ENCODE data around the gene GAGE10.
"Not testable (repeated sequence)": the region's sequence is repeated elsewhere in the genome, so short reads cannot be mapped to it uniquely, and the experiment has no call there.

GAGE10 gene

GRCh38 chrX:49276207-49276606, 27.2 kb upstream of the GAGE10 start:
- no peak for DNase-seq (ENCODE audit: low read depth in 2 of 2)

- no peak for DNase-seq (ENCODE audit: low read depth in 2 of 2)
Measured at GRCh38 chrX:49276671-49277534, 26.5 kb upstream of the GAGE10 start.

GRCh38 chrX:49277535-49277830, 26.0 kb upstream of the GAGE10 start:
- no peak for DNase-seq (ENCODE audit: low read depth in 2 of 2)

- no peak for DNase-seq (ENCODE audit: low read depth in 2 of 2)
Measured at GRCh38 chrX:49278081-49278480, 25.4 kb upstream of the GAGE10 start.

- DNase-seq (ENCODE audit: low read depth in 2 of 2), result no peak
Measured at GRCh38 chrX:49282647-49283011, 20.8 kb upstream of the GAGE10 start.

- no peak for DNase-seq (ENCODE audit: low read depth in 2 of 2)
Measured at GRCh38 chrX:49284212-49284611, 19.2 kb upstream of the GAGE10 start.

GRCh38 chrX:49286136-49286535, 17.3 kb upstream of the GAGE10 start:
- no peak for DNase-seq (ENCODE audit: low read depth in 2 of 2)

GRCh38 chrX:49286581-49286980, 16.9 kb upstream of the GAGE10 start:
- DNase-seq (ENCODE audit: low read depth in 2 of 2), result no peak

- no peak for DNase-seq (ENCODE audit: low read depth in 2 of 2)
Measured at GRCh38 chrX:49287665-49288064, 15.8 kb upstream of the GAGE10 start.

- no peak for DNase-seq (ENCODE audit: low read depth in 2 of 2)
Measured at GRCh38 chrX:49290215-49290614, 13.2 kb upstream of the GAGE10 start.

GRCh38 chrX:49291615-49292337, 11.7 kb upstream of the GAGE10 start:
- peak; percentile 28 for DNase-seq (ENCODE audit: low read depth in 2 of 2)

GRCh38 chrX:49292400-49293362, 10.8 kb upstream of the GAGE10 start:
- no peak for DNase-seq (ENCODE audit: low read depth in 2 of 2)

- DNase-seq (ENCODE audit: low read depth in 2 of 2), result not testable (repeated sequence)
Measured at GRCh38 chrX:49299293-49299692, 4.2 kb upstream of the GAGE10 start.

- no peak for DNase-seq (ENCODE audit: low read depth in 2 of 2)
Measured at GRCh38 chrX:49300703-49301102, 2.7 kb upstream of the GAGE10 start.

- not testable (repeated sequence) for DNase-seq (ENCODE audit: low read depth in 2 of 2)
Measured at GRCh38 chrX:49307775-49308174, 4.3 kb downstream of the GAGE10 start.

- no peak for DNase-seq (ENCODE audit: low read depth in 2 of 2)
Measured at GRCh38 chrX:49308604-49309269, 5.3 kb downstream of the GAGE10 start.

GRCh38 chrX:49309401-49309981, 6.0 kb downstream of the GAGE10 start:
- no peak for DNase-seq (ENCODE audit: low read depth in 2 of 2)

GRCh38 chrX:49310371-49310770, 6.9 kb downstream of the GAGE10 start:
- no peak for DNase-seq (ENCODE audit: low read depth in 2 of 2)

- no peak for DNase-seq (ENCODE audit: low read depth in 2 of 2)
Measured at GRCh38 chrX:49312176-49312575, 8.7 kb downstream of the GAGE10 start.

GRCh38 chrX:49316085-49316484, 12.6 kb downstream of the GAGE10 start:
- DNase-seq (ENCODE audit: low read depth in 2 of 2), result no peak

GRCh38 chrX:49321737-49322136, 18.3 kb downstream of the GAGE10 start, which contains the start of gene GAGE12J:
Gene GAGE12J, plus strand, starts transcription at chrX:49322037. Its CDS starts 1,157 bp downstream, at chrX:49323194.
- DNase-seq (ENCODE audit: low read depth in 2 of 2), result not testable (repeated sequence)
